Bronchial epithelial cell (primary cell): ENCODE data around the gene RNF114. TPM values are rescaled to one million over a fixed set of nuclear protein-coding genes. Genes with fewer than 3 reads are reported as not detected.

Experiments
- DNase-seq: peaks from one replicate; pipeline ENCODE4 v3.0.0-alpha.2; 2010; ENCODE audit warnings: low read depth
- FAIRE-seq: peaks from 2 replicates; lab custom pipeline; 2011; peaks lifted over from hg19 to GRCh38; lab: Jason Lieb, UNC
- H3K27me3 ChIP-seq: 2 replicates; pipeline ENCODE4 v1.5.1; 2011; ENCODE audit warnings: low read length; ENCODE audit not compliant: control insufficient read depth, insufficient read depth
- H3K36me3 ChIP-seq: 2 replicates; pipeline ENCODE4 v1.5.1; 2011; ENCODE audit warnings: low read length; ENCODE audit not compliant: control insufficient read depth, insufficient read depth
- H3K4me3 ChIP-seq: 2 replicates; pipeline ENCODE4 v1.5.1; 2011; ENCODE audit warnings: mild to moderate bottlenecking, low read depth, low read length, control low read depth
- CTCF ChIP-seq: IDR thresholded peaks from 2 replicates; pipeline ENCODE4 v1.5.1; 2011; ENCODE audit warnings: mild to moderate bottlenecking, moderate library complexity, low read length, control low read depth, inconsistent platforms; ENCODE audit not compliant: insufficient read depth, severe bottlenecking
- total RNA-seq: library from RNA; depleted of rRNA; stranded (reverse); fragments of >200 nt; gene quantifications from 2 replicates; pipeline ENCODE4 v1.2.1, GENCODE V29; 2014

Gene RNF114
- total RNA-seq, 1 donor from 2014 or later: 67.1 TPM

GRCh38 chr20:49942303-49942702 is 6.1 kb downstream of the RNF114 start:
- no peak for FAIRE-seq

GRCh38 chr20:49942942-49943341 is 6.7 kb downstream of the RNF114 start:
- no peaks in the 10 kb centered on the region for H3K27me3 ChIP-seq
- no peak for TF ChIP-seq CTCF
- H3K36me3 ChIP-seq: peaks cover 23% of the 10 kb centered on the region
- FAIRE-seq (no peak), DNase-seq (no peak)
- H3K4me3 ChIP-seq: no peak overlapping the region

More at GRCh38 chr20:49942303-49942702, 6.1 kb downstream of the RNF114 start:
- no peaks in the 10 kb centered on the region for H3K27me3 ChIP-seq
- H3K4me3 ChIP-seq: no peak overlapping the region
- no peak for TF ChIP-seq CTCF
- peaks cover 23% of the 10 kb centered on the region for H3K36me3 ChIP-seq
- no peak for DNase-seq

GRCh38 chr20:49945306-49945700 is 9.1 kb downstream of the RNF114 start:
- no peak for TF ChIP-seq CTCF
- Histone ChIP-seq H3K27me3 (no peaks in the 10 kb centered on the region), H3K4me3 (no peak overlapping the region), H3K36me3 (peaks cover 24% of the 10 kb centered on the region)
- no peak for FAIRE-seq
- no peak for DNase-seq

GRCh38 chr20:49945701-49946477 is 9.7 kb downstream of the RNF114 start:
- Histone ChIP-seq H3K36me3 (peaks cover 26% of the 10 kb centered on the region), H3K27me3 (no peaks in the 10 kb centered on the region), H3K4me3 (no peak overlapping the region)
- no peak for TF ChIP-seq CTCF
- FAIRE-seq (no peak), DNase-seq (no peak)

GRCh38 chr20:49948178-49948577 is 12.0 kb downstream of the RNF114 start:
- no peak for TF ChIP-seq CTCF
- H3K27me3 ChIP-seq: no peaks in the 10 kb centered on the region
- peaks cover 25% of the 10 kb centered on the region for H3K36me3 ChIP-seq
- FAIRE-seq (no peak), DNase-seq (no peak)
- no peak overlapping the region for H3K4me3 ChIP-seq
